GM23338 (cell line): ENCODE measurements around the gene TFB1M. TPM values are rescaled to one million over a fixed set of nuclear protein-coding genes. Genes with fewer than 3 reads are reported as not detected.

Experiments
- ATAC-seq: fragments of 200-7000 bp; cut with Tn5 transposase; 3 replicates; pipeline ENCODE4 v1.9.1; 2020
- DNase-seq: peaks from one replicate; pipeline ENCODE4 v3.0.0-alpha.2; 2015; ENCODE audit warnings: low spot score
- H2AFZ ChIP-seq: fragments of 200-600 bp; sonication (generic); 2 replicates; pipeline ENCODE4 v1.8.0; 2016; ENCODE audit warnings: antibody characterized with exemption, mild to moderate bottlenecking, moderate library complexity
- H3F3A ChIP-seq: fragments of 200-600 bp; sonication (generic); replicated peaks from 2 replicates; pipeline ENCODE4 v1.8.0; 2017; ENCODE audit warnings: antibody characterized with exemption, mixed run types, low read depth
- H3K27ac ChIP-seq: fragments of 200-600 bp; sonication (generic); 2 replicates; pipeline ENCODE4 v1.6.1; 2016; ENCODE audit warnings: low read depth
- H3K27me3 ChIP-seq: fragments of 200-600 bp; sonication (generic); 2 replicates; pipeline ENCODE4 v1.8.0; 2016; ENCODE audit warnings: mild to moderate bottlenecking, mixed run types, moderate library complexity; ENCODE audit not compliant: insufficient read depth
- H3K36me3 ChIP-seq: fragments of 200-600 bp; sonication (generic); 2 replicates; pipeline ENCODE4 v1.8.0; 2016; ENCODE audit warnings: mild to moderate bottlenecking; ENCODE audit not compliant: insufficient read depth
- H3K4me1 ChIP-seq: fragments of 200-600 bp; sonication (generic); 2 replicates; pipeline ENCODE4 v1.8.0; 2016; ENCODE audit warnings: mild to moderate bottlenecking, moderate library complexity; ENCODE audit not compliant: insufficient read depth
- H3K4me2 ChIP-seq: fragments of 200-600 bp; sonication (generic); 2 replicates; pipeline ENCODE4 v1.7.1; 2017; ENCODE audit warnings: mixed run types
- H3K4me3 ChIP-seq: fragments of 200-600 bp; sonication (generic); 2 replicates; pipeline ENCODE4 v1.6.1; 2016; ENCODE audit warnings: mixed run types
- H3K79me2 ChIP-seq: fragments of 200-600 bp; sonication (generic); replicated peaks from 2 replicates; pipeline ENCODE4 v1.8.0; 2017; ENCODE audit warnings: mild to moderate bottlenecking; ENCODE audit not compliant: insufficient read depth
- H3K9me2 ChIP-seq: fragments of 200-600 bp; sonication (generic); 2 replicates; pipeline ENCODE4 v1.8.0; 2017; ENCODE audit not compliant: insufficient read depth
- H4K20me1 ChIP-seq: fragments of 200-600 bp; sonication (generic); replicated peaks from 2 replicates; pipeline ENCODE4 v1.8.0; 2017; ENCODE audit warnings: mild to moderate bottlenecking; ENCODE audit not compliant: insufficient read depth
- H3K27ac Mint-ChIP-seq: 2 replicates; pipeline ENCODE4 v1.8.0; 2020; ENCODE audit warnings: inconsistent platforms, mild to moderate bottlenecking, moderate library complexity, mixed read lengths
- H3K27me3 Mint-ChIP-seq: 3 replicates; pipeline ENCODE4 v1.8.0; 2022; ENCODE audit warnings: low read depth, mild to moderate bottlenecking, moderate library complexity, mixed read lengths, inconsistent platforms; ENCODE audit not compliant: insufficient read depth, poor library complexity
- H3K36me3 Mint-ChIP-seq: 3 replicates; pipeline ENCODE4 v1.8.0; 2021; ENCODE audit warnings: low read depth, mild to moderate bottlenecking, inconsistent platforms, moderate library complexity, mixed read lengths
- H3K4me1 Mint-ChIP-seq: 3 replicates; pipeline ENCODE4 v1.8.0; 2020; ENCODE audit warnings: mild to moderate bottlenecking, inconsistent platforms, mixed read lengths
- H3K4me3 Mint-ChIP-seq: 3 replicates; pipeline ENCODE4 v1.8.0; 2021; ENCODE audit warnings: moderate library complexity, mild to moderate bottlenecking, inconsistent platforms, mixed read lengths
- H3K9me3 Mint-ChIP-seq: 3 replicates; pipeline ENCODE4 v1.8.0; 2020; ENCODE audit warnings: moderate library complexity, mild to moderate bottlenecking, inconsistent platforms, mixed read lengths
- CREB1 ChIP-seq: fragments of 250-450 bp; sonication (Bioruptor Pico); IDR thresholded peaks from 2 replicates; pipeline ENCODE4 v1.5.0; 2020; ENCODE audit warnings: low read depth, mild to moderate bottlenecking, moderate library complexity
- EZH2 ChIP-seq: fragments of 200-600 bp; sonication (generic); IDR thresholded peaks from one replicate; pipeline ENCODE4 v1.8.0; 2017; ENCODE audit warnings: antibody characterized with exemption, mild to moderate bottlenecking, low read depth; ENCODE audit not compliant: unreplicated experiment
- EZH2phosphoT487 ChIP-seq: fragments of 200-600 bp; sonication (generic); IDR thresholded peaks from one replicate; pipeline ENCODE4 v1.8.1; 2018; ENCODE audit warnings: antibody characterized with exemption; ENCODE audit not compliant: unreplicated experiment
- JUNB ChIP-seq: IDR thresholded peaks from one replicate; pipeline ENCODE4 v1.6.1; 2016; ENCODE audit warnings: antibody characterized with exemption; ENCODE audit not compliant: unreplicated experiment
- NANOG ChIP-seq: IDR thresholded peaks from 2 replicates; pipeline ENCODE4 v1.6.1; 2016; ENCODE audit warnings: antibody characterized with exemption, borderline replicate concordance
- POLR2AphosphoS5 ChIP-seq: IDR thresholded peaks from 2 replicates; pipeline ENCODE4 v1.6.1; 2016; ENCODE audit warnings: antibody characterized with exemption, low read depth
- STAT1 ChIP-seq: IDR thresholded peaks from one replicate; pipeline ENCODE4 v1.6.1; 2016; ENCODE audit warnings: antibody characterized with exemption; ENCODE audit not compliant: unreplicated experiment
- ZNF114 ChIP-seq: fragments of 250-450 bp; sonication (Bioruptor Pico); IDR thresholded peaks from 2 replicates; pipeline ENCODE4 v1.5.0; 2020; ENCODE audit warnings: mild to moderate bottlenecking, moderate library complexity
- ZNF331 ChIP-seq: fragments of 250-450 bp; sonication (Bioruptor Pico); IDR thresholded peaks from 2 replicates; pipeline ENCODE4 v1.5.0; 2020; ENCODE audit warnings: low read depth, mild to moderate bottlenecking, moderate library complexity
- polyA plus RNA-seq: library from polyadenylated mRNA; unstranded; fragments of >200 nt; fragmentation: Nextera tagmentation; extraction: Ambion mirVana; gene quantifications from 2 replicates; pipeline ENCODE4 v1.2.1, GENCODE V29; 2016
- total RNA-seq: library from RNA; depleted of rRNA; stranded (reverse); fragments of >200 nt; shearing (Covaris generic); gene quantifications from 2 replicates; pipeline ENCODE4 v1.2.3, GENCODE V29; 2014
- TF ChIP-seq, protein P1 (sequence below), 2 experiments: fragments of 200-600 bp in 1 of 2; sonication (generic) in 1 of 2; conservative IDR thresholded peaks; 2 replicates each; pipeline versions ENCODE4 v1.5.1 to v1.6.1; 2016 to 2017; ENCODE audit warnings: antibody characterized with exemption in 2 of 2, low read depth in 2 of 2, mild to moderate bottlenecking in 2 of 2, moderate library complexity in 1 of 2
- TF ChIP-seq, protein P2 (sequence below): IDR thresholded peaks from one replicate; pipeline ENCODE4 v1.6.1; 2018; ENCODE audit warnings: antibody characterized with exemption; ENCODE audit not compliant: unreplicated experiment
- TF ChIP-seq, protein P3 (sequence below): IDR thresholded peaks from 2 replicates; pipeline ENCODE4 v1.6.1; 2016; ENCODE audit warnings: antibody characterized with exemption
- TF ChIP-seq, protein P4 (sequence below): fragments of 250-450 bp; sonication (Bioruptor Pico); IDR thresholded peaks from 2 replicates; pipeline ENCODE4 v1.5.0; 2020; ENCODE audit warnings: mild to moderate bottlenecking, moderate library complexity

TFB1M gene
- total and polyA plus RNA-seq, 2 experiments from 2014 or later, result 51.1 to 66.9 TPM

DNA sequence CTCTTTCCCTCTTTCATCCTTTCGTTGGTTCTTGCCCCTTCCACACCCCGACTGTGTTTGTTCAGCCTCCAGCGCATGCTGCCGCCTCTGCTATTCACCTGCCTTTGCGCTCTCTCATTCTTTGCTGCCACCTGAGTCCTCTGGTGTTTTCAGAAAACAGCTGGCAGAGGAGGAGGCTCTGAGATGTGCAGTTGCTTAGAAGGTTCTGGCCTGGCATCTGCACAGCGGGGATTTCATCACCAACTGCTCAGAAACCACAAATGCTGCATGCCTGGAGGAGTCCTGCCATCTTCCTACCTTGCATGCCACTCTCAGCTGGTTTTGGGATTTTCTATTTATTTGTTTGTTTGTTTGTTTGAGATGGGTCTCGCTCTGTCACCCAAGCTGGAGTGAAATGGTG, 89.7 kb downstream of the TFB1M start:
- peaks cover 1% of the 10 kb centered on the region; the same call in 1 of the 3 replicates for H3K9me3 Mint-ChIP-seq
- no peak overlapping the region for H3K4me3 ChIP-seq
- H3K27ac Mint-ChIP-seq, result no peak overlapping the region
- no peaks in the 10 kb centered on the region for H3K9me2 ChIP-seq
- H3F3A ChIP-seq, result no peaks in the 10 kb centered on the region
- H3K27me3 Mint-ChIP-seq, result peaks cover 2% of the 10 kb centered on the region
- no peak for ATAC-seq
- no peak overlapping the region for H3K27ac ChIP-seq
- H3K36me3 Mint-ChIP-seq, result peaks cover 9% of the 10 kb centered on the region
- H3K4me3 Mint-ChIP-seq, result no peak overlapping the region
- H3K36me3 ChIP-seq, result no peaks in the 10 kb centered on the region
- no peaks in the 10 kb centered on the region for H3K79me2 ChIP-seq
- H3K4me2 ChIP-seq, result no peak overlapping the region
- TF ChIP-seq, protein P1, sequence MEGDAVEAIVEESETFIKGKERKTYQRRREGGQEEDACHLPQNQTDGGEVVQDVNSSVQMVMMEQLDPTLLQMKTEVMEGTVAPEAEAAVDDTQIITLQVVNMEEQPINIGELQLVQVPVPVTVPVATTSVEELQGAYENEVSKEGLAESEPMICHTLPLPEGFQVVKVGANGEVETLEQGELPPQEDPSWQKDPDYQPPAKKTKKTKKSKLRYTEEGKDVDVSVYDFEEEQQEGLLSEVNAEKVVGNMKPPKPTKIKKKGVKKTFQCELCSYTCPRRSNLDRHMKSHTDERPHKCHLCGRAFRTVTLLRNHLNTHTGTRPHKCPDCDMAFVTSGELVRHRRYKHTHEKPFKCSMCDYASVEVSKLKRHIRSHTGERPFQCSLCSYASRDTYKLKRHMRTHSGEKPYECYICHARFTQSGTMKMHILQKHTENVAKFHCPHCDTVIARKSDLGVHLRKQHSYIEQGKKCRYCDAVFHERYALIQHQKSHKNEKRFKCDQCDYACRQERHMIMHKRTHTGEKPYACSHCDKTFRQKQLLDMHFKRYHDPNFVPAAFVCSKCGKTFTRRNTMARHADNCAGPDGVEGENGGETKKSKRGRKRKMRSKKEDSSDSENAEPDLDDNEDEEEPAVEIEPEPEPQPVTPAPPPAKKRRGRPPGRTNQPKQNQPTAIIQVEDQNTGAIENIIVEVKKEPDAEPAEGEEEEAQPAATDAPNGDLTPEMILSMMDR (conservative IDR thresholded peaks at IDR 0.05; ENCODE audit: low read depth in 2 of 2), result no peak
- TF ChIP-seq EZH2, result no peak
- TF ChIP-seq EZH2phosphoT487, result no peak
- TF ChIP-seq, protein P2, sequence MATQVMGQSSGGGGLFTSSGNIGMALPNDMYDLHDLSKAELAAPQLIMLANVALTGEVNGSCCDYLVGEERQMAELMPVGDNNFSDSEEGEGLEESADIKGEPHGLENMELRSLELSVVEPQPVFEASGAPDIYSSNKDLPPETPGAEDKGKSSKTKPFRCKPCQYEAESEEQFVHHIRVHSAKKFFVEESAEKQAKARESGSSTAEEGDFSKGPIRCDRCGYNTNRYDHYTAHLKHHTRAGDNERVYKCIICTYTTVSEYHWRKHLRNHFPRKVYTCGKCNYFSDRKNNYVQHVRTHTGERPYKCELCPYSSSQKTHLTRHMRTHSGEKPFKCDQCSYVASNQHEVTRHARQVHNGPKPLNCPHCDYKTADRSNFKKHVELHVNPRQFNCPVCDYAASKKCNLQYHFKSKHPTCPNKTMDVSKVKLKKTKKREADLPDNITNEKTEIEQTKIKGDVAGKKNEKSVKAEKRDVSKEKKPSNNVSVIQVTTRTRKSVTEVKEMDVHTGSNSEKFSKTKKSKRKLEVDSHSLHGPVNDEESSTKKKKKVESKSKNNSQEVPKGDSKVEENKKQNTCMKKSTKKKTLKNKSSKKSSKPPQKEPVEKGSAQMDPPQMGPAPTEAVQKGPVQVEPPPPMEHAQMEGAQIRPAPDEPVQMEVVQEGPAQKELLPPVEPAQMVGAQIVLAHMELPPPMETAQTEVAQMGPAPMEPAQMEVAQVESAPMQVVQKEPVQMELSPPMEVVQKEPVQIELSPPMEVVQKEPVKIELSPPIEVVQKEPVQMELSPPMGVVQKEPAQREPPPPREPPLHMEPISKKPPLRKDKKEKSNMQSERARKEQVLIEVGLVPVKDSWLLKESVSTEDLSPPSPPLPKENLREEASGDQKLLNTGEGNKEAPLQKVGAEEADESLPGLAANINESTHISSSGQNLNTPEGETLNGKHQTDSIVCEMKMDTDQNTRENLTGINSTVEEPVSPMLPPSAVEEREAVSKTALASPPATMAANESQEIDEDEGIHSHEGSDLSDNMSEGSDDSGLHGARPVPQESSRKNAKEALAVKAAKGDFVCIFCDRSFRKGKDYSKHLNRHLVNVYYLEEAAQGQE, result no peak
- TF ChIP-seq ZNF331 (CRISPR knock-in tag), result no peak
- no peak for TF ChIP-seq JUNB
- TF ChIP-seq, protein P3, sequence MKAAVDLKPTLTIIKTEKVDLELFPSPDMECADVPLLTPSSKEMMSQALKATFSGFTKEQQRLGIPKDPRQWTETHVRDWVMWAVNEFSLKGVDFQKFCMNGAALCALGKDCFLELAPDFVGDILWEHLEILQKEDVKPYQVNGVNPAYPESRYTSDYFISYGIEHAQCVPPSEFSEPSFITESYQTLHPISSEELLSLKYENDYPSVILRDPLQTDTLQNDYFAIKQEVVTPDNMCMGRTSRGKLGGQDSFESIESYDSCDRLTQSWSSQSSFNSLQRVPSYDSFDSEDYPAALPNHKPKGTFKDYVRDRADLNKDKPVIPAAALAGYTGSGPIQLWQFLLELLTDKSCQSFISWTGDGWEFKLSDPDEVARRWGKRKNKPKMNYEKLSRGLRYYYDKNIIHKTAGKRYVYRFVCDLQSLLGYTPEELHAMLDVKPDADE, result no peak
- no peak for TF ChIP-seq STAT1
- TF ChIP-seq POLR2AphosphoS5, result no peak
- TF ChIP-seq CREB1 (CRISPR knock-in tag), result no peak
- no peak for TF ChIP-seq NANOG
- TF ChIP-seq, protein P4, sequence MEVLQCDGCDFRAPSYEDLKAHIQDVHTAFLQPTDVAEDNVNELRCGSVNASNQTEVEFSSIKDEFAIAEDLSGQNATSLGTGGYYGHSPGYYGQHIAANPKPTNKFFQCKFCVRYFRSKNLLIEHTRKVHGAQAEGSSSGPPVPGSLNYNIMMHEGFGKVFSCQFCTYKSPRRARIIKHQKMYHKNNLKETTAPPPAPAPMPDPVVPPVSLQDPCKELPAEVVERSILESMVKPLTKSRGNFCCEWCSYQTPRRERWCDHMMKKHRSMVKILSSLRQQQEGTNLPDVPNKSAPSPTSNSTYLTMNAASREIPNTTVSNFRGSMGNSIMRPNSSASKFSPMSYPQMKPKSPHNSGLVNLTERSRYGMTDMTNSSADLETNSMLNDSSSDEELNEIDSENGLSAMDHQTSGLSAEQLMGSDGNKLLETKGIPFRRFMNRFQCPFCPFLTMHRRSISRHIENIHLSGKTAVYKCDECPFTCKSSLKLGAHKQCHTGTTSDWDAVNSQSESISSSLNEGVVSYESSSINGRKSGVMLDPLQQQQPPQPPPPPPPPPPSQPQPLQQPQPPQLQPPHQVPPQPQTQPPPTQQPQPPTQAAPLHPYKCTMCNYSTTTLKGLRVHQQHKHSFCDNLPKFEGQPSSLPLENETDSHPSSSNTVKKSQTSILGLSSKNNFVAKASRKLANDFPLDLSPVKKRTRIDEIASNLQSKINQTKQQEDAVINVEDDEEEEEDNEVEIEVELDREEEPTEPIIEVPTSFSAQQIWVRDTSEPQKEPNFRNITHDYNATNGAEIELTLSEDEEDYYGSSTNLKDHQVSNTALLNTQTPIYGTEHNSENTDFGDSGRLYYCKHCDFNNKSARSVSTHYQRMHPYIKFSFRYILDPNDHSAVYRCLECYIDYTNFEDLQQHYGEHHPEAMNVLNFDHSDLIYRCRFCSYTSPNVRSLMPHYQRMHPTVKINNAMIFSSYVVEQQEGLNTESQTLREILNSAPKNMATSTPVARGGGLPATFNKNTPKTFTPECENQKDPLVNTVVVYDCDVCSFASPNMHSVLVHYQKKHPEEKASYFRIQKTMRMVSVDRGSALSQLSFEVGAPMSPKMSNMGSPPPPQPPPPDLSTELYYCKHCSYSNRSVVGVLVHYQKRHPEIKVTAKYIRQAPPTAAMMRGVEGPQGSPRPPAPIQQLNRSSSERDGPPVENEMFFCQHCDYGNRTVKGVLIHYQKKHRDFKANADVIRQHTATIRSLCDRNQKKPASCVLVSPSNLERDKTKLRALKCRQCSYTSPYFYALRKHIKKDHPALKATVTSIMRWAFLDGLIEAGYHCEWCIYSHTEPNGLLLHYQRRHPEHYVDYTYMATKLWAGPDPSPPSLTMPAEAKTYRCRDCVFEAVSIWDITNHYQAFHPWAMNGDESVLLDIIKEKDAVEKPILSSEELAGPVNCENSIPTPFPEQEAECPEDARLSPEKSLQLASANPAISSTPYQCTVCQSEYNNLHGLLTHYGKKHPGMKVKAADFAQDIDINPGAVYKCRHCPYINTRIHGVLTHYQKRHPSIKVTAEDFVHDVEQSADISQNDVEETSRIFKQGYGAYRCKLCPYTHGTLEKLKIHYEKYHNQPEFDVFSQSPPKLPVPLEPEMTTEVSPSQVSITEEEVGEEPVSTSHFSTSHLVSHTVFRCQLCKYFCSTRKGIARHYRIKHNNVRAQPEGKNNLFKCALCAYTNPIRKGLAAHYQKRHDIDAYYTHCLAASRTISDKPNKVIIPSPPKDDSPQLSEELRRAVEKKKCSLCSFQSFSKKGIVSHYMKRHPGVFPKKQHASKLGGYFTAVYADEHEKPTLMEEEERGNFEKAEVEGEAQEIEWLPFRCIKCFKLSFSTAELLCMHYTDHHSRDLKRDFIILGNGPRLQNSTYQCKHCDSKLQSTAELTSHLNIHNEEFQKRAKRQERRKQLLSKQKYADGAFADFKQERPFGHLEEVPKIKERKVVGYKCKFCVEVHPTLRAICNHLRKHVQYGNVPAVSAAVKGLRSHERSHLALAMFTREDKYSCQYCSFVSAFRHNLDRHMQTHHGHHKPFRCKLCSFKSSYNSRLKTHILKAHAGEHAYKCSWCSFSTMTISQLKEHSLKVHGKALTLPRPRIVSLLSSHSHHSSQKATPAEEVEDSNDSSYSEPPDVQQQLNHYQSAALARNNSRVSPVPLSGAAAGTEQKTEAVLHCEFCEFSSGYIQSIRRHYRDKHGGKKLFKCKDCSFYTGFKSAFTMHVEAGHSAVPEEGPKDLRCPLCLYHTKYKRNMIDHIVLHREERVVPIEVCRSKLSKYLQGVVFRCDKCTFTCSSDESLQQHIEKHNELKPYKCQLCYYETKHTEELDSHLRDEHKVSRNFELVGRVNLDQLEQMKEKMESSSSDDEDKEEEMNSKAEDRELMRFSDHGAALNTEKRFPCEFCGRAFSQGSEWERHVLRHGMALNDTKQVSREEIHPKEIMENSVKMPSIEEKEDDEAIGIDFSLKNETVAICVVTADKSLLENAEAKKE (CRISPR knock-in tag), result no peak
- no peak for TF ChIP-seq ZNF114
- H2AFZ ChIP-seq, result no peak overlapping the region
- peaks cover 40% of the 10 kb centered on the region for H3K4me1 Mint-ChIP-seq
- DNase-seq, result no peak
- no peaks in the 10 kb centered on the region for H4K20me1 ChIP-seq
- H3K27me3 ChIP-seq, result no peaks in the 10 kb centered on the region
- H3K4me1 ChIP-seq, result peaks cover 10% of the 10 kb centered on the region; the same call in 1 of the 2 replicates
